Esophagus muscularis mucosa (tissue), 4 donors: ENCODE results near the gene CSF1.

Experiments used
- EP300 ChIP-seq: sonication (generic); formaldehyde crosslinking; IDR thresholded peaks from one replicate; pipeline ENCODE4 v1.6.1; 2017; ENCODE audit warnings: antibody characterized with exemption
- POLR2A ChIP-seq: fragments of 450-650 bp; IDR thresholded peaks from one replicate; pipeline ENCODE4 v1.6.1; 2017; ENCODE audit warnings: antibody characterized with exemption, moderate library complexity, mild to moderate bottlenecking, low read depth
- POLR2AphosphoS5 ChIP-seq, 2 donors: sonication (generic); formaldehyde crosslinking; IDR thresholded peaks; one replicate each; pipeline ENCODE4 v1.6.1; 2017; ENCODE audit warnings: antibody characterized with exemption in 2 of 2
- TF ChIP-seq, protein P1 (sequence below), 3 experiments: fragments of 200-600 bp in 2 of 3; fragments of 450-650 bp in 1 of 3; sonication (generic) in 2 of 3; IDR thresholded peaks; one replicate each; pipeline ENCODE4 v1.5.1; 2017 to 2019; ENCODE audit warnings: antibody characterized with exemption in 3 of 3, mild to moderate bottlenecking in 2 of 3, moderate library complexity in 1 of 3

DNA sequence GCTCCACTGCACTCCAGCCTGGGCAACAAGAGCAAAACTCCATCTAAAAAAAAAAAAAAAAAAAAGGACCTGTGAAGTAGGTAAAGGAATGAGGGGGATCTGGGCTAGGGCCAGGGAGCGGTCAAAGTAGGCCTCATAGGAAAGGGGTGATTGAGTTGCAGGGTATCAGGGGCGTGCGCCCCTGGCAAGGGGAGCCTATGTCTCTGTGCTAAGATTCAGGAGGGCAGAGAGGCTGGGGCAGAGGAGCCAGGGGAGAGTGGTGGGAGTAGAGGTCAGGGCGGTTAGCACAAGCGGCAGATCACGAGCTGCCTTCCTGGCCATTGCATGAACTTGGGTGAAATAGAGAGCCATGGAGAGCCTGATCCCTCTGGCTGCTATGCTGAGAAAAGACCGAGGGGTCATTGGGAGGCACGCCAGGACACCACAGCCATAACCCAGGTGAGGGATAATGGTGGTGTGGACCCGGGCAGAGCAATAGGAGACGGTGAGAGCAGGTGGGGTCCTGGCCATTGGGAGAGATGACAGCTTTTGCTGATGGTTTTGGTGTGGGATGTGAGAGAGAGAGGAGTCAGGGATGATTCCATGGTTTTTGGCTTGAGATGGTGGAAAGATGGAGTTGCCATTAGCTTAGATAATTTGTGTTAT, 30.6 kb upstream of the CSF1 start:
- TF ChIP-seq, protein P1, sequence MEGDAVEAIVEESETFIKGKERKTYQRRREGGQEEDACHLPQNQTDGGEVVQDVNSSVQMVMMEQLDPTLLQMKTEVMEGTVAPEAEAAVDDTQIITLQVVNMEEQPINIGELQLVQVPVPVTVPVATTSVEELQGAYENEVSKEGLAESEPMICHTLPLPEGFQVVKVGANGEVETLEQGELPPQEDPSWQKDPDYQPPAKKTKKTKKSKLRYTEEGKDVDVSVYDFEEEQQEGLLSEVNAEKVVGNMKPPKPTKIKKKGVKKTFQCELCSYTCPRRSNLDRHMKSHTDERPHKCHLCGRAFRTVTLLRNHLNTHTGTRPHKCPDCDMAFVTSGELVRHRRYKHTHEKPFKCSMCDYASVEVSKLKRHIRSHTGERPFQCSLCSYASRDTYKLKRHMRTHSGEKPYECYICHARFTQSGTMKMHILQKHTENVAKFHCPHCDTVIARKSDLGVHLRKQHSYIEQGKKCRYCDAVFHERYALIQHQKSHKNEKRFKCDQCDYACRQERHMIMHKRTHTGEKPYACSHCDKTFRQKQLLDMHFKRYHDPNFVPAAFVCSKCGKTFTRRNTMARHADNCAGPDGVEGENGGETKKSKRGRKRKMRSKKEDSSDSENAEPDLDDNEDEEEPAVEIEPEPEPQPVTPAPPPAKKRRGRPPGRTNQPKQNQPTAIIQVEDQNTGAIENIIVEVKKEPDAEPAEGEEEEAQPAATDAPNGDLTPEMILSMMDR (IDR thresholded peaks at IDR 0.05), result no peak
- TF ChIP-seq EP300 (no peak), POLR2A (no peak), POLR2AphosphoS5 (IDR thresholded peaks at IDR 0.05) (no peak)
